T-helper 1 cell (primary cell): Measurements from ENCODE around the gene PIK3AP1.
"Not testable (repeated sequence)": the region's sequence is repeated elsewhere in the genome, so short reads cannot be mapped to it uniquely, and the experiment has no call there.

Experiments used
- DNase-seq, 5 donors: peaks; one replicate each; pipeline ENCODE4 v3.0.0-alpha.2; 2012 to 2020

Gene PIK3AP1

GRCh38 chr10:96574564-96574963 lies 145.8 kb downstream of the PIK3AP1 start:
- not testable (repeated sequence) for DNase-seq

GRCh38 chr10:96573036-96573435 lies 147.3 kb downstream of the PIK3AP1 start:
- DNase-seq = no peak

- no peak for DNase-seq
Measured at GRCh38 chr10:96570983-96571964, 149.0 kb downstream of the PIK3AP1 start.

GRCh38 chr10:96570511-96570910 lies 149.8 kb downstream of the PIK3AP1 start:
- DNase-seq = no peak

GRCh38 chr10:96568402-96568801 lies 151.9 kb downstream of the PIK3AP1 start:
- no peak for DNase-seq

- DNase-seq = peak in 1 of 5 donors; percentile 43
Measured at GRCh38 chr10:96565774-96566173, 154.5 kb downstream of the PIK3AP1 start.

GRCh38 chr10:96560966-96561887 lies 159.1 kb downstream of the PIK3AP1 start:
- DNase-seq = no peak

GRCh38 chr10:96560489-96560888 lies 159.8 kb downstream of the PIK3AP1 start:
- no peak for DNase-seq

GRCh38 chr10:96556003-96556402 lies 164.3 kb downstream of the PIK3AP1 start:
- DNase-seq = no peak

- no peak for DNase-seq
Measured at GRCh38 chr10:96555330-96555729, 165.0 kb downstream of the PIK3AP1 start.

- no peak for DNase-seq
Measured at GRCh38 chr10:96548589-96548988, 171.7 kb downstream of the PIK3AP1 start.

- DNase-seq = not testable (repeated sequence)
Measured at GRCh38 chr10:96545558-96545957, 174.8 kb downstream of the PIK3AP1 start.
